ENCODE data around the gene KLRB1. TPM values are rescaled to one million over a fixed set of nuclear protein-coding genes. Genes with fewer than 3 reads are reported as not detected.

The KLRB1 gene
- total RNA-seq = not detected in 3 replicates

DNA sequence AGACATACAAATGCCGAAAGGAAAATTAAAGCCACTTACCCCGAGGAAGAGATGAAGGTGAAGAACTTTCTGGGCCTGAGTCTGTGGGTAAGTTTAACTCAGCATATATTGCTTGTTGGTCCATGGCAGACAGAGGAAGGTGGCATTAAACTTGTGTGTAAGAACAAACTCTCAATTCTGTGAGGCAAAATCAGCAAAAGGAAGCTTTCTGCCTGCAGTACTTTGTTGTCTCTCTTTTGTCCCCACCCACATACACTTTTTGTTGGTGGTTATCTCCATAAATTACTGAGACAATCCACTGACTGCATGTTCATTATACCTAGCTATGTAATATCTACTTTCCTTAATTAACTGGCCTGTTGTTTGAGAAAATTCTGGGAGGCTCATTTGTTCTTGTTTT lies at the start of gene KLRB1:
TSS of gene KLRB1 (minus strand) at position 201 of the 400 bp plus-strand sequence. CDS start at position 124, 77 bp downstream.
- no peak within 1 kb of the TSS for H3K4me3 Mint-ChIP-seq
- H3K36me3 Mint-ChIP-seq = peaks cover 7% of the 10 kb centered on the region
- no peak within 1 kb of the TSS for H3K27ac Mint-ChIP-seq
- H3K9me3 Mint-ChIP-seq = peaks cover 34% of the 10 kb centered on the region
- DNase-seq (ENCODE audit: low spot score in 2 of 2, unreplicated experiment in 2 of 2) = no peak
- H3K27me3 Mint-ChIP-seq (ENCODE audit: low read depth) = no peaks in the 10 kb centered on the region
- H3K4me1 Mint-ChIP-seq = no peaks in the 10 kb centered on the region
- TF ChIP-seq, protein P1, sequence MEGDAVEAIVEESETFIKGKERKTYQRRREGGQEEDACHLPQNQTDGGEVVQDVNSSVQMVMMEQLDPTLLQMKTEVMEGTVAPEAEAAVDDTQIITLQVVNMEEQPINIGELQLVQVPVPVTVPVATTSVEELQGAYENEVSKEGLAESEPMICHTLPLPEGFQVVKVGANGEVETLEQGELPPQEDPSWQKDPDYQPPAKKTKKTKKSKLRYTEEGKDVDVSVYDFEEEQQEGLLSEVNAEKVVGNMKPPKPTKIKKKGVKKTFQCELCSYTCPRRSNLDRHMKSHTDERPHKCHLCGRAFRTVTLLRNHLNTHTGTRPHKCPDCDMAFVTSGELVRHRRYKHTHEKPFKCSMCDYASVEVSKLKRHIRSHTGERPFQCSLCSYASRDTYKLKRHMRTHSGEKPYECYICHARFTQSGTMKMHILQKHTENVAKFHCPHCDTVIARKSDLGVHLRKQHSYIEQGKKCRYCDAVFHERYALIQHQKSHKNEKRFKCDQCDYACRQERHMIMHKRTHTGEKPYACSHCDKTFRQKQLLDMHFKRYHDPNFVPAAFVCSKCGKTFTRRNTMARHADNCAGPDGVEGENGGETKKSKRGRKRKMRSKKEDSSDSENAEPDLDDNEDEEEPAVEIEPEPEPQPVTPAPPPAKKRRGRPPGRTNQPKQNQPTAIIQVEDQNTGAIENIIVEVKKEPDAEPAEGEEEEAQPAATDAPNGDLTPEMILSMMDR (IDR thresholded peaks at IDR 0.05; ENCODE audit: unreplicated experiment) = no peak

GRCh38 chr12:9651265-9651729 lies 43.6 kb upstream of the KLRB1 start:
- TF ChIP-seq, protein P1 (IDR thresholded peaks at IDR 0.05; ENCODE audit: unreplicated experiment) = no peak
- no peak overlapping the region for H3K4me3 Mint-ChIP-seq
- no peaks in the 10 kb centered on the region for H3K27me3 Mint-ChIP-seq (ENCODE audit: low read depth)
- H3K4me1 Mint-ChIP-seq = peaks cover 45% of the 10 kb centered on the region
- peak overlapping the region; percentile 33 for H3K27ac Mint-ChIP-seq
- no peak for DNase-seq (ENCODE audit: low spot score in 2 of 2, unreplicated experiment in 2 of 2)
- H3K36me3 Mint-ChIP-seq = peaks cover 23% of the 10 kb centered on the region
- no peaks in the 10 kb centered on the region for H3K9me3 Mint-ChIP-seq

- peak overlapping the region; percentile 89 for H3K4me3 Mint-ChIP-seq
- no peak for DNase-seq (ENCODE audit: low spot score in 2 of 2, unreplicated experiment in 2 of 2)
- peak overlapping the region; percentile 88 for H3K27ac Mint-ChIP-seq
- H3K9me3 Mint-ChIP-seq = peaks cover 3% of the 10 kb centered on the region
- peaks cover 15% of the 10 kb centered on the region for H3K36me3 Mint-ChIP-seq
- TF ChIP-seq, protein P1 (IDR thresholded peaks at IDR 0.05; ENCODE audit: unreplicated experiment) = no peak
- no peaks in the 10 kb centered on the region for H3K27me3 Mint-ChIP-seq (ENCODE audit: low read depth)
- H3K4me1 Mint-ChIP-seq = peaks cover 45% of the 10 kb centered on the region
Observed at GRCh38 chr12:9650151-9650576, 42.4 kb upstream of the KLRB1 start.

DNA sequence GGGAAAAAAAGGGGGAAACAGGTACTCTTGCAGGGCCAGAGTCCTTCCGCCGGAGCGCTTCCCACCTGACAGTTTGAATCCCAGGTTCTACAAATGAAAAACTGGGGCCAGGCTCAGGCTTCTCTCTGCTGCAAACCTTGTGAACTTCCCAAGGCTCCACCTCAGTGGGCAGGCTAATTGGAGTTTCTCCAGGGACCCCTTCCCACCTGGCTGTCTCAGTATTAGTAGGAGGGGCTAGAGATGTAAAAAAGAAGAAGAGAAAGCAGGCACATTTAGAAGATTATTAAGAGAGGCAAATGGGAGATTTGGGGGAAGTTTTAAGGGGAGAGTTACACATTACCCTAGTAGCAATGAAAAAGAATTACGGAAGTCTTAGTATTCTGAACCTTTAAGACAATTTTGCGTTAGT lies 41.8 kb upstream of the KLRB1 start:
- Mint-ChIP-seq H3K9me3 (peaks cover 4% of the 10 kb centered on the region), H3K27ac (peak overlapping the region; percentile 91), H3K27me3 (ENCODE audit: low read depth) (no peaks in the 10 kb centered on the region), H3K4me1 (peaks cover 45% of the 10 kb centered on the region), H3K36me3 (peaks cover 15% of the 10 kb centered on the region), H3K4me3 (peak overlapping the region; percentile 89)
- TF ChIP-seq, protein P1 (IDR thresholded peaks at IDR 0.05; ENCODE audit: unreplicated experiment) = no peak
- DNase-seq (ENCODE audit: low spot score in 2 of 2, unreplicated experiment in 2 of 2) = no peak

DNA sequence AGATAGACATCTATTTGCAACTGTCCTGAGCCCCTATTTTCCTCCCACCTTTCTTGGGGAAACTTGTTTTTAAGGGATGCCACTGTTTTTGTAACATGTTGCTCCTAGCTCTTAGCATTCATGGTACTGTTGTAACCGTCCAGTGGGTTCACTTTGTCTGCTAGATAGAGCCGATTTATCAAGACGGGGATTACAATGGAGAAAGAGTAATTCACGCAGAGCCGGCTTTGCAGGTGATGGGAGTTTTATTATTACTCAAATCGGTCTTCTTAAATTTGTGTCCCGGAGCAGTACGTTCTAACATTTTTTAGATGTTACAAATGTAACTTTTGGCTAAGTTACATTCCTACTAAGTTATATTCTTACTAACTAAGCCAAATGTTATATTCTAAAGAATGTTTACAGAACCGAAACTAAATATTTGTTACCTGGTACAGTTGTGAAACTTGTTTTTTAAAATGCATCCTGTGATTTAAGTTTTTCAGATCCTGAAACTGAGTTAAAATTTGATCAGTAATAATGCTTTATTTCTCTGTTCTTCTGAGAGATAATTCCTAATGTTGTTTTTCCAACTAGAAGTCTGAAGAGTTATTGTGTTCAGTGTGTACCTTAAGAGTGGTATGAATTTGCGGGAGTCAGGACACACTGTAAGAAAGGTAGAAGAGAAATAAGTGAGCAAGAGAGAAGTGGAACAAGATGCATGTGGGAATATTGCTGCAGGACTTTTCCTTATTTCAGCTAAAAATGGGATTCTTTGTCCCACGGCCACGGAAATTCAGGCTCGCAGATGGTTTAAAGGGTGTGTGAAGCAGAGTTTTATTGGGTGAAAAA lies 41.2 kb upstream of the KLRB1 start:
- H3K36me3 Mint-ChIP-seq = peaks cover 14% of the 10 kb centered on the region
- TF ChIP-seq, protein P1 (IDR thresholded peaks at IDR 0.05; ENCODE audit: unreplicated experiment) = no peak
- H3K4me1 Mint-ChIP-seq = peaks cover 45% of the 10 kb centered on the region
- H3K4me3 Mint-ChIP-seq = peak overlapping the region; percentile 89
- H3K9me3 Mint-ChIP-seq = peaks cover 4% of the 10 kb centered on the region
- peak overlapping the region; percentile 91 for H3K27ac Mint-ChIP-seq
- H3K27me3 Mint-ChIP-seq (ENCODE audit: low read depth) = no peaks in the 10 kb centered on the region
- no peak for DNase-seq (ENCODE audit: low spot score in 2 of 2, unreplicated experiment in 2 of 2)
